Measurements from ENCODE around the gene EHMT1.

The EHMT1 gene

GRCh38 chr9:137801023-137801319 is 182.2 kb downstream of the EHMT1 start:
- no peaks in the 10 kb centered on the region for H3K4me1 ChIP-seq (ENCODE audit: control insufficient read depth, low read depth, low read length)
- H3K79me1 ChIP-seq (ENCODE audit: low read length) = peaks cover 5% of the 10 kb centered on the region
- H3K79me2 ChIP-seq (ENCODE audit: control insufficient read depth, insufficient read depth, low read length) = no peaks in the 10 kb centered on the region
- H2BK15ac ChIP-seq (replicated peaks; ENCODE audit: low read depth) = no peak overlapping the region
- H4K8ac ChIP-seq (ENCODE audit: low read depth, low read length) = no peak overlapping the region
- no peak overlapping the region for H3K18ac ChIP-seq (ENCODE audit: low read length)
- no peak overlapping the region for H3K4ac ChIP-seq (ENCODE audit: low read depth, low read length)
- H2BK5ac ChIP-seq (ENCODE audit: low read length) = no peak overlapping the region
- H3K27ac ChIP-seq (ENCODE audit: low read depth, low read length) = no peak overlapping the region
- no CpG with 5 or more reads among the region's 7 CpGs for WGBS (ENCODE audit: extremely low coverage, insufficient coverage, low lambda C conversion rate)
- no peak overlapping the region for H2AK5ac ChIP-seq (ENCODE audit: low read length)
- H3K4me2 ChIP-seq (ENCODE audit: low read length) = no peak overlapping the region
- H3K56ac ChIP-seq (ENCODE audit: low read length) = no peak overlapping the region
- H3K27me3 ChIP-seq (ENCODE audit: insufficient read depth, low read length, poor library complexity) = no peaks in the 10 kb centered on the region
- peaks cover 5% of the 10 kb centered on the region for H3K36me3 ChIP-seq (ENCODE audit: control insufficient read depth, insufficient read depth, low read length)
- no peak overlapping the region for H3K9ac ChIP-seq (ENCODE audit: low read length)
- DNase-seq = no peak
- no peak overlapping the region for H4K5ac ChIP-seq (ENCODE audit: low read length)
- no peak overlapping the region for H2BK120ac ChIP-seq (ENCODE audit: low read depth, low read length)
- no peak overlapping the region for H3K4me3 ChIP-seq (ENCODE audit: low read length)
- no peak overlapping the region for H3K23ac ChIP-seq (ENCODE audit: low read length)

- Histone ChIP-seq H3K4ac (ENCODE audit: low read depth, low read length) (no peak overlapping the region), H3K36me3 (ENCODE audit: control insufficient read depth, insufficient read depth, low read length) (peaks cover 5% of the 10 kb centered on the region), H4K8ac (ENCODE audit: low read depth, low read length) (no peak overlapping the region), H3K18ac (ENCODE audit: low read length) (no peak overlapping the region), H3K23ac (ENCODE audit: low read length) (no peak overlapping the region), H2BK15ac (replicated peaks; ENCODE audit: low read depth) (no peak overlapping the region), H3K27ac (ENCODE audit: low read depth, low read length) (no peak overlapping the region), H3K79me1 (ENCODE audit: low read length) (peaks cover 5% of the 10 kb centered on the region), H3K4me3 (ENCODE audit: low read length) (no peak overlapping the region), H3K27me3 (ENCODE audit: insufficient read depth, low read length, poor library complexity) (no peaks in the 10 kb centered on the region), H4K5ac (ENCODE audit: low read length) (no peak overlapping the region), H3K4me1 (ENCODE audit: control insufficient read depth, low read depth, low read length) (no peaks in the 10 kb centered on the region), H3K4me2 (ENCODE audit: low read length) (no peak overlapping the region), H2AK5ac (ENCODE audit: low read length) (no peak overlapping the region), H3K79me2 (ENCODE audit: control insufficient read depth, insufficient read depth, low read length) (no peaks in the 10 kb centered on the region), H3K56ac (ENCODE audit: low read length) (no peak overlapping the region), H2BK5ac (ENCODE audit: low read length) (no peak overlapping the region), H2BK120ac (ENCODE audit: low read depth, low read length) (no peak overlapping the region), H3K9ac (ENCODE audit: low read length) (no peak overlapping the region)
- no peak for DNase-seq
- WGBS (ENCODE audit: extremely low coverage, insufficient coverage, low lambda C conversion rate) = no CpG with 5 or more reads among the region's 4 CpGs
Measured at GRCh38 chr9:137802021-137802420, 183.2 kb downstream of the EHMT1 start.

GRCh38 chr9:137802521-137803243 is 183.9 kb downstream of the EHMT1 start:
- H3K79me2 ChIP-seq (ENCODE audit: control insufficient read depth, insufficient read depth, low read length) = no peaks in the 10 kb centered on the region

GRCh38 chr9:137804908-137805630 is 186.3 kb downstream of the EHMT1 start:
- Histone ChIP-seq H3K27me3 (ENCODE audit: insufficient read depth, low read length, poor library complexity) (no peaks in the 10 kb centered on the region), H3K27ac (ENCODE audit: low read depth, low read length) (no peak overlapping the region), H3K4ac (ENCODE audit: low read depth, low read length) (no peak overlapping the region), H3K36me3 (ENCODE audit: control insufficient read depth, insufficient read depth, low read length) (peaks cover 3% of the 10 kb centered on the region), H3K79me1 (ENCODE audit: low read length) (peaks cover 5% of the 10 kb centered on the region), H3K18ac (ENCODE audit: low read length) (no peak overlapping the region), H3K4me2 (ENCODE audit: low read length) (no peak overlapping the region), H2BK15ac (replicated peaks; ENCODE audit: low read depth) (no peak overlapping the region), H3K9ac (ENCODE audit: low read length) (no peak overlapping the region), H2AK5ac (ENCODE audit: low read length) (no peak overlapping the region), H3K56ac (ENCODE audit: low read length) (no peak overlapping the region), H4K5ac (ENCODE audit: low read length) (no peak overlapping the region), H4K8ac (ENCODE audit: low read depth, low read length) (no peak overlapping the region), H2BK5ac (ENCODE audit: low read length) (no peak overlapping the region), H3K79me2 (ENCODE audit: control insufficient read depth, insufficient read depth, low read length) (no peaks in the 10 kb centered on the region), H3K23ac (ENCODE audit: low read length) (no peak overlapping the region), H3K4me1 (ENCODE audit: control insufficient read depth, low read depth, low read length) (no peaks in the 10 kb centered on the region), H2BK120ac (ENCODE audit: low read depth, low read length) (no peak overlapping the region), H3K4me3 (ENCODE audit: low read length) (no peak overlapping the region)
- WGBS (ENCODE audit: extremely low coverage, insufficient coverage, low lambda C conversion rate) = no CpG with 5 or more reads among the region's 14 CpGs
- DNase-seq = no peak

More at GRCh38 chr9:137802521-137803243, 183.9 kb downstream of the EHMT1 start:
- Histone ChIP-seq H2BK15ac (replicated peaks; ENCODE audit: low read depth) (no peak overlapping the region), H3K27ac (ENCODE audit: low read depth, low read length) (no peak overlapping the region), H3K9ac (ENCODE audit: low read length) (no peak overlapping the region), H2BK5ac (ENCODE audit: low read length) (no peak overlapping the region), H2AK5ac (ENCODE audit: low read length) (no peak overlapping the region), H3K56ac (ENCODE audit: low read length) (no peak overlapping the region), H3K36me3 (ENCODE audit: control insufficient read depth, insufficient read depth, low read length) (peaks cover 3% of the 10 kb centered on the region), H4K8ac (ENCODE audit: low read depth, low read length) (no peak overlapping the region), H3K18ac (ENCODE audit: low read length) (no peak overlapping the region), H3K27me3 (ENCODE audit: insufficient read depth, low read length, poor library complexity) (no peaks in the 10 kb centered on the region), H3K79me1 (ENCODE audit: low read length) (peaks cover 5% of the 10 kb centered on the region), H2BK120ac (ENCODE audit: low read depth, low read length) (no peak overlapping the region), H3K4me2 (ENCODE audit: low read length) (no peak overlapping the region), H3K23ac (ENCODE audit: low read length) (no peak overlapping the region), H3K4me3 (ENCODE audit: low read length) (no peak overlapping the region), H3K4ac (ENCODE audit: low read depth, low read length) (no peak overlapping the region), H4K5ac (ENCODE audit: low read length) (no peak overlapping the region), H3K4me1 (ENCODE audit: control insufficient read depth, low read depth, low read length) (no peaks in the 10 kb centered on the region)
- no CpG with 5 or more reads among the region's 19 CpGs for WGBS (ENCODE audit: extremely low coverage, insufficient coverage, low lambda C conversion rate)
- no peak for DNase-seq

GRCh38 chr9:137807721-137808703 is 189.2 kb downstream of the EHMT1 start:
- Histone ChIP-seq H2BK15ac (replicated peaks; ENCODE audit: low read depth) (no peak overlapping the region), H2BK120ac (ENCODE audit: low read depth, low read length) (no peak overlapping the region), H4K8ac (ENCODE audit: low read depth, low read length) (no peak overlapping the region), H3K27me3 (ENCODE audit: insufficient read depth, low read length, poor library complexity) (no peaks in the 10 kb centered on the region), H3K79me1 (ENCODE audit: low read length) (peaks cover 5% of the 10 kb centered on the region), H3K4ac (ENCODE audit: low read depth, low read length) (no peak overlapping the region), H3K9ac (ENCODE audit: low read length) (no peak overlapping the region), H3K4me2 (ENCODE audit: low read length) (no peak overlapping the region), H2BK5ac (ENCODE audit: low read length) (no peak overlapping the region), H3K27ac (ENCODE audit: low read depth, low read length) (no peak overlapping the region), H2AK5ac (ENCODE audit: low read length) (no peak overlapping the region), H3K18ac (ENCODE audit: low read length) (no peak overlapping the region), H3K36me3 (ENCODE audit: control insufficient read depth, insufficient read depth, low read length) (no peaks in the 10 kb centered on the region), H3K4me1 (ENCODE audit: control insufficient read depth, low read depth, low read length) (no peaks in the 10 kb centered on the region), H3K56ac (ENCODE audit: low read length) (no peak overlapping the region), H3K23ac (ENCODE audit: low read length) (no peak overlapping the region), H3K79me2 (ENCODE audit: control insufficient read depth, insufficient read depth, low read length) (no peaks in the 10 kb centered on the region), H3K4me3 (ENCODE audit: low read length) (no peak overlapping the region), H4K5ac (ENCODE audit: low read length) (no peak overlapping the region)
- WGBS (ENCODE audit: extremely low coverage, insufficient coverage, low lambda C conversion rate) = no CpG with 5 or more reads among the region's 22 CpGs
- DNase-seq = no peak

All from mesendoderm (in vitro differentiated cells).